HG02571 (cell line): ENCODE data around the gene ZC3H13.
"Not testable (repeated sequence)": the region's sequence is repeated elsewhere in the genome, so short reads cannot be mapped to it uniquely, and the experiment has no call there.

ENCODE experiments used
- ATAC-seq: cut with Tn5 transposase; IDR thresholded peaks from one replicate; pipeline ENCODE4 v1.9.1; 2021; ENCODE audit warnings: mild to moderate bottlenecking, moderate library complexity; ENCODE audit not compliant: unreplicated experiment

The ZC3H13 gene

GRCh38 chr13:46010148-46010547, 42.4 kb downstream of the ZC3H13 start:
- ATAC-seq, result no peak

GRCh38 chr13:46008631-46009030, 43.9 kb downstream of the ZC3H13 start:
- no peak for ATAC-seq

- no peak for ATAC-seq
Observed at GRCh38 chr13:46006688-46007452, 45.7 kb downstream of the ZC3H13 start.

- no peak for ATAC-seq
Observed at GRCh38 chr13:46004491-46004890, 48.1 kb downstream of the ZC3H13 start.

DNA sequence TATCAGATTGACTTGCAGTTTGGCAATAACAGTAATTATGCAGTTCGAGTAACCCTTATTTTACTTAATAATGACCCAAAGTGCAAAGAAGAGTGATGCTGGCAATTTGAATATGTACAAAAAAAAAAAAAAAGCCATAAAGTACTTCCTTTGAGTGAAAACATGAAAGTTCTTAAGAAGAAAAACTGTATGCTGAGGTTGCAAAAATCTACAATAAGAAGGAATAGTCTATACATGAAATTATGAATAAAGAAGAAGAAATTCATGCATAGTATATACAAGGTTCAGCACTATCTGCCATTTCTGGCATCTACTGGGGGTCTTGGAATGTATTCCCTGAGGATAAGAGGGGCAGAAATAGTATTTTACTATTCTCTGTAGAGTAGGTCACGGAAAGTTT, 55.9 kb downstream of the ZC3H13 start:
- ATAC-seq, result no peak

DNA sequence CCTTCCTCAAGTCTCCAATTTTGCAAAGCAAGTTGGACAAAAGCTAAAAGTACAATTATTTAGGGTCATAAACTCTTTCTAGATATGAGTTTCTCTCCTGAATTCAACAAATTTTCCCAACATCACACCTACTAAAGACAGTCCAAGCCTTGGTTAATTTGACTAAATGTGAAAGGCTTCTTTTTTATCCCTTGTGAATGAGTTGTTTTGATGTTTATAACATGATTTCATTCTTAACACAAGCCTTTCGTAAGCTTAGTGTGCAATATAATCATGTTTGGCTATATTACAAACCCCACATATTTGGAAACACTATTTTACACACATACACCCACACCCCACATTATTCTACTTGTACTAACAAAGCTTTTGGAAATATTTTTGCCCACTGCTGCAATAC, 57.3 kb downstream of the ZC3H13 start:
- no peak for ATAC-seq

DNA sequence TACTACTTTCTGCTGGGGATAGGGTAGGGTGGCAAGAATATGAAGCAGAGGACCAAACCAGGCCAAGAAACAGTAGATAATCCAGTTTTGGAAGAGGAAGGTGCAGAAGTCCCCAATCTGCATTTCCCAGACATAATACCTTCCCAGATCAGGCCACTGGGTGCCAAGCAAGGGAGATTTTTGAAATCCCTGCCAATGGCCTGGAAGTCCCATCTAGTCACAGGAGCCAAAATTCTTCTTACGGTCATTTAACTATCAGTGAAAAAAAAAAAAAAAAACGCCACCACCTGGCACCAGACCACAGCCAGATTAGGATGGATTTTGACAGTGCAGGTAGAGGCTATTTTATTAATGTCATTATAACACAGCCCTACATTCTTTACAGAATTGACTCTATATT, 57.8 kb downstream of the ZC3H13 start:
- no peak for ATAC-seq

GRCh38 chr13:45989607-45990006, 62.9 kb downstream of the ZC3H13 start:
- no peak for ATAC-seq

DNA sequence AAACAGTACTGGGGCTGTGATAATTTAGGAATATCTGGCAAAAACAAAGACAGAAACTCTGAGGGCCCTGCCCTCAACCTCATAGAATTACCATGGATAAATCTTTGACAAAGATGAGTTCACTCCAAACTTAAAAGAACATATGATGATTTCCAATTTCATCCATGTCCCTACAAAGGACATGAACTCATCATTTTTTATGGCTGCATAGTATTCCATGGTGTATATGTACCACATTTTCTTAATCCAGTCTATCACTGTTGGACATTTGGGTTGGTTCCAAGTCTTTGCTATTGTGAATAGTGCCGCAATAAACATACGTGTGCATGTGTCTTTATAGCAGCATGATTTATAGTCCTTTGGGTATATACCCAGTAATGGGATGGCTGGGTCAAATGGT, 71.4 kb downstream of the ZC3H13 start:
- ATAC-seq, result not testable (repeated sequence)

- ATAC-seq, result no peak
Observed at GRCh38 chr13:45975337-45975736, 77.2 kb downstream of the ZC3H13 start.

- no peak for ATAC-seq
Observed at GRCh38 chr13:45974500-45974899, 78.0 kb downstream of the ZC3H13 start.

GRCh38 chr13:45967589-45967988, 85.0 kb downstream of the ZC3H13 start:
- no peak for ATAC-seq

DNA sequence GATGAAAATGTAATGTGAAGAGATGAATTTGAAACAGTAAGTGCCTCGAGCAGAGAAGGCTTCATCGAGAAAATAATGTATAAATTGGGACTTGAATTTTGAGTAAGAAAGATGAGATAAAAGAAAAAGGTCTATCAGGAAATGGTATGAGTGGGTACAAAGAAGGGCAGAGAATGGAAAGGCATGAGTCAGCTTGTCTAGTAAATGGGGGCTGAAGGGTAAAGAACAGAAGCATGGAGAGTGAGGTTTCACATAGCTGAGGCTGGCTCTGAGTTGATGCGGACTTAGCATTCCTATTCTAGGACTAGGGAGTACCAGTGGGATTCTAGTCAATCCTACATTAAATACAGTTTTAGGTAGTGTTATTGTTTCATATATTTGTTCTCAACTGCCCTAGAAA, 85.8 kb downstream of the ZC3H13 start:
- ATAC-seq, result no peak

- no peak for ATAC-seq
Observed at GRCh38 chr13:45961468-45961867, 91.1 kb downstream of the ZC3H13 start.

GRCh38 chr13:45954836-45955800, 97.4 kb downstream of the ZC3H13 start:
- ATAC-seq, result no peak

DNA sequence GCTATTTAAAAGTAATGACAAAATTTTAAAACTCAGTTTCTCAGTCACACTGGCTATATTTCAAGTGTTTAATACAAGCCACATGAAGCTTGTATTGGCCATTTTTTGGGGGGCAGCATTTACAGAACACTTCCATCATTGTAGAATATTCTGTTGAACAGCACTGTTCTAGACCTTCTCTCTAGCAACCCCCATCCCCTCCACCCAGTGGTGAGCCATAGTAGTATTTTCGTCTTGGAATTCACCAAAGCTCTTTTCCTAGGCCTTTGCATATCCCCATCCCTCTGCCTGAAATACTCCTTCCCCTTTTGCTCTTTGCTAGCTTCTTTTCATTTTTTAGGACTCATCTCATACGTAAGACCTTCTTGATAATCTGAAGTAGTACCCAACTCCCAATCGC, 99.5 kb downstream of the ZC3H13 start:
- no peak for ATAC-seq

DNA sequence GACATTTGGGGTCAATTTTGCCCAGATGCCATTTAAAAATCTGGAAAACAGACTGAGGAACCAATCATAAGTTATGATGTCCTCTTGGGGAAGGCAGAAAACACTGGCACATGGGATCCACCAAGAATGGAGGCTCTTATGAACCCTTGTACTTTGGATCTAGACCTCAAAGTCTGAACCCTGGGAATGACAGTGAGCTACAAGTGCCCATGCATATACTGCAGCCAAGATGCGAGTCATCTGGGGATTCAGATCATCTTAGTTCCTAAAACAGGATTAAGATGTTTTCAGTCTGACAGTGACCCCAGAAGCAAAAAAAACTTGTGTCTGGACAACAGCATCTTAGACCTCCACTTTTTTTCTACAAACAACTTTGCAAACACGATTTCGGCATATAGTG, 100.8 kb downstream of the ZC3H13 start:
- no peak for ATAC-seq

- ATAC-seq, result no peak
Observed at GRCh38 chr13:45951166-45951565, 101.4 kb downstream of the ZC3H13 start.

DNA sequence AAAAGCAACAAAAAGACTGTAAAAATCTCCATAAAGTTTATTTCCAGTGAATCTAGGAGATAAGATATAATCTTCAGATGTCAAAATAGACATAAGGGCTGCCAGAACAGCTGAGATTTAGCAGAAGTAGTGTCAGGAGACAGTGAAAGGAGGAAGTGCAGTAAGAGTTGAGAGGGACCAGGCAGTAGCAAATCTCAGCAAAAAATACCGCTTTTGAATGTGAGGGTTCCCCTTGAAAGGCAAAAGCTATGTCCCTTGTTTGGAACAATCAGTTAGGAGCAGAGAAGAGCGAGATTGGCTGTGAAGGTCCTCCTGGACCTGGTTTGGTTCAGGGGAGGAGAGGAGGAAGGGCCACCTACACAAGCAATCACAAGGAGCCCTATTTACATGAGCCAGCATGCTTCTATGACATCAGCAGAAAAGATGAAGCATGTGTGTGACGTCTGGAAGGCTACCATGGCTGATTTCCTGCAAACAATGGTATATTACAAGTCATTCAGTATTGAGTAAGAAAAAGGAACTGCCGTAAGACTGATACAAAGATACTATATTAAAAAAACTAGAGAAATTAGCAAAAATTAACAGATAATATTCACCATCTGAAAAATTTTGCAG, 102.1 kb downstream of the ZC3H13 start:
- no peak for ATAC-seq

DNA sequence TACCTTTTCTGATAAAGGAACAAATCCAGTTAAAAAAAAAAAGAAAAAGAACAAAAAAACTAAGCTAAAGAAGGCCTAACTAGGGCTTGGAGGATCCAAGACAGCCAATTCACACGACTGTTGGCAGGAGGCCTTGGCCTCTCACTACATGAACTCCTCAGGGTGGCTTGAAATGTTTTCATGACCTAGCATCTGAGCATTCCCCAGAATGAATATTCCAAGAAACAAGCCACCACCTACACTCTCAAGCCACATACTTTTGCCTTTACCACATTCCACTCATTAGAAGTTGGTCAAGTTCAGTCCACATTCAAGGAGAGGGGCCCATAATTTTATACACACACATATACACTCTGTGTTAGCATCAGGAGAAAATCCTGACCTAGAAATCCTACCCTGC, 103.4 kb downstream of the ZC3H13 start:
- ATAC-seq, result no peak

GRCh38 chr13:45943965-45944364, 108.6 kb downstream of the ZC3H13 start:
- no peak for ATAC-seq

- no peak for ATAC-seq
Observed at GRCh38 chr13:45943120-45943519, 109.4 kb downstream of the ZC3H13 start.
